IMR-90 (cell line): ENCODE measurements around the gene TEPSIN. TPM values are rescaled to one million over a fixed set of nuclear protein-coding genes. Genes with fewer than 3 reads are reported as not detected.
A peak's percentile ranks its signal among the peaks of the same experiment; 100 is the strongest.

Experiments used
- ATAC-seq: fragments of 200-7000 bp; cut with Tn5 transposase; 2 replicates; pipeline ENCODE4 v1.9.1; 2020; ENCODE audit warnings: low read depth, mild to moderate bottlenecking, moderate library complexity
- BruUV-seq: library from RNA; stranded (reverse); fragments of 400-500 nt; replicated peaks from 2 replicates; lab custom pipeline; 2021; lab: Mats Ljungman, UMichigan
- CTCF ChIA-PET: fragments of 300-600 bp; formaldehyde crosslinking; extraction: SDS; loops from one replicate; lab custom pipeline; 2021; ENCODE audit warnings: antibody characterized with exemption; lab: Yijun Ruan, JAX
- POLR2A ChIA-PET: fragments of 300-600 bp; sonication (Branson Sonifier 250); formaldehyde crosslinking; loops from one replicate; lab custom pipeline; 2022; ENCODE audit warnings: antibody characterized with exemption; ENCODE audit not compliant: unreplicated experiment; lab: Charles Lee
- DNase-seq: peaks from one replicate; pipeline ENCODE4 v3.0.0; 2013
- H2AFZ ChIP-seq: replicated peaks from 2 replicates; pipeline ENCODE3; 2013; ENCODE audit warnings: low read length, mild to moderate bottlenecking; ENCODE audit not compliant: poor library complexity
- H2AK5ac ChIP-seq: 2 replicates; pipeline ENCODE4 v1.6.1; 2013; ENCODE audit warnings: low read depth, low read length, inconsistent platforms
- H2AK9ac ChIP-seq: replicated peaks from 2 replicates; pipeline ENCODE3; 2013; ENCODE audit warnings: mild to moderate bottlenecking, low read depth, low read length, moderate library complexity; ENCODE audit not compliant: poor library complexity
- H2BK120ac ChIP-seq: 2 replicates; pipeline ENCODE4 v1.6.1; 2013; ENCODE audit warnings: low read depth, low read length, inconsistent platforms
- H2BK15ac ChIP-seq: 3 replicates; pipeline ENCODE4 v1.6.1; 2013; ENCODE audit warnings: low read depth, low read length, inconsistent platforms
- H2BK20ac ChIP-seq: 2 replicates; pipeline ENCODE4 v1.6.1; 2013; ENCODE audit warnings: low read depth, mild to moderate bottlenecking, inconsistent platforms, low read length, moderate library complexity
- H2BK5ac ChIP-seq: 2 replicates; pipeline ENCODE4 v1.6.1; 2013; ENCODE audit warnings: mild to moderate bottlenecking, low read depth, low read length, inconsistent platforms; ENCODE audit not compliant: poor library complexity, severe bottlenecking
- H3K14ac ChIP-seq: replicated peaks from 2 replicates; pipeline ENCODE4 v1.6.1; 2013; ENCODE audit warnings: low read depth, low read length, inconsistent platforms
- H3K18ac ChIP-seq: 2 replicates; pipeline ENCODE4 v1.6.1; 2013; ENCODE audit warnings: low read depth, low read length, control low read depth
- H3K23ac ChIP-seq: 2 replicates; pipeline ENCODE4 v1.6.1; 2013; ENCODE audit warnings: low read depth, low read length, inconsistent platforms
- H3K27ac ChIP-seq: 2 replicates; pipeline ENCODE4 v1.5.1; 2013; ENCODE audit warnings: mild to moderate bottlenecking, control low read depth, low read length; ENCODE audit not compliant: insufficient read depth
- H3K27me3 ChIP-seq: 2 replicates; pipeline ENCODE4 v1.6.1; 2013; ENCODE audit warnings: low read length; ENCODE audit not compliant: control insufficient read depth, insufficient read depth
- H3K36me3 ChIP-seq: 2 replicates; pipeline ENCODE4 v1.6.1; 2013; ENCODE audit warnings: low read length, mixed read lengths; ENCODE audit not compliant: control insufficient read depth, insufficient read depth
- H3K4ac ChIP-seq: 2 replicates; pipeline ENCODE4 v1.6.1; 2013; ENCODE audit warnings: low read depth, low read length, inconsistent platforms
- H3K4me1 ChIP-seq: 2 replicates; pipeline ENCODE4 v1.6.1; 2013; ENCODE audit warnings: low read length, mixed read lengths; ENCODE audit not compliant: control insufficient read depth, insufficient read depth
- H3K4me2 ChIP-seq: 2 replicates; pipeline ENCODE4 v1.6.1; 2013; ENCODE audit warnings: low read depth, mild to moderate bottlenecking, control low read depth, low read length, moderate library complexity
- H3K4me3 ChIP-seq: 2 replicates; pipeline ENCODE4 v1.5.1; 2013; ENCODE audit warnings: low read depth, mild to moderate bottlenecking, control low read depth, low read length, moderate library complexity; ENCODE audit not compliant: insufficient read depth
- H3K56ac ChIP-seq: 2 replicates; pipeline ENCODE4 v1.6.1; 2013; ENCODE audit warnings: low read length, inconsistent platforms; ENCODE audit not compliant: insufficient read depth; ENCODE audit errors: extremely low read depth
- H3K79me1 ChIP-seq, 2 experiments: 2 replicates each; pipeline ENCODE4 v1.6.1; 2013; ENCODE audit warnings: low read length in 2 of 2, inconsistent platforms in 1 of 2, low read depth in 1 of 2
- H3K9ac ChIP-seq: 2 replicates; pipeline ENCODE4 v1.6.1; 2013; ENCODE audit warnings: low read depth, low read length, control low read depth
- H3K9me1 ChIP-seq: 2 replicates; pipeline ENCODE4 v1.6.1; 2013; ENCODE audit warnings: low read length, inconsistent platforms; ENCODE audit not compliant: insufficient read depth
- H3K9me3 ChIP-seq: 2 replicates; pipeline ENCODE4 v1.6.1; 2013; ENCODE audit warnings: low read length; ENCODE audit not compliant: control insufficient read depth, insufficient read depth
- H4K20me1 ChIP-seq: 2 replicates; pipeline ENCODE4 v1.6.1; 2013; ENCODE audit warnings: low read length, inconsistent platforms; ENCODE audit not compliant: insufficient read depth
- H4K5ac ChIP-seq: 2 replicates; pipeline ENCODE4 v1.6.1; 2013; ENCODE audit warnings: mild to moderate bottlenecking, low read depth, low read length, control low read depth
- H4K8ac ChIP-seq, 2 experiments: 2 replicates each; pipeline ENCODE4 v1.6.1; 2013; ENCODE audit warnings: low read depth in 2 of 2, low read length in 2 of 2, control low read depth in 1 of 2, inconsistent platforms in 1 of 2
- H4K91ac ChIP-seq: 2 replicates; pipeline ENCODE4 v1.6.1; 2013; ENCODE audit warnings: low read depth, low read length, inconsistent platforms; ENCODE audit not compliant: insufficient read depth
- CEBPB ChIP-seq: IDR thresholded peaks from 2 replicates; pipeline ENCODE4 v1.6.1; 2012; ENCODE audit warnings: low read depth, low read length, improper control_type of control experiment
- MXI1 ChIP-seq: IDR thresholded peaks from 2 replicates; pipeline ENCODE4 v1.6.1; 2012; ENCODE audit warnings: low read depth, mild to moderate bottlenecking, low read length, moderate library complexity, borderline replicate concordance
- SMC3 ChIP-seq: fragments of 150-350 bp; IDR thresholded peaks from 2 replicates; pipeline ENCODE4 v1.6.1; 2016; ENCODE audit warnings: low read depth, mild to moderate bottlenecking, antibody characterized with exemption, low read length, moderate library complexity
- WGBS, 2 experiments: methylation state at CpG; one replicate each; pipeline versions ENCODE4 v1.1.5 to v1.1.7; 2013; ENCODE audit warnings: missing lambda C conversion rate in 2 of 2; ENCODE audit not compliant: insufficient read length in 1 of 2; ENCODE audit errors: extremely low coverage in 2 of 2; 5-methylcytosine and 5-hydroxymethylcytosine counted together
- dilution Hi-C: fragments of 300-500 bp; cut with HindIII; formaldehyde crosslinking; loops from one replicate; pipeline ENCODE4 v1.14.3; 2018; ENCODE audit warnings: low sequenced_read_pairs; ENCODE audit not compliant: unreplicated experiment
- in situ Hi-C: fragments of 300-500 bp; cut with MboI; formaldehyde crosslinking; loops from 3 replicates; pipeline ENCODE4 v1.14.3; 2019; ENCODE audit warnings: low sequenced_read_pairs, inconsistent platforms, mixed read lengths
- intact Hi-C: fragments of 100-400 bp; cut with micrococcal nuclease; formaldehyde crosslinking; loops from 2 replicates; pipeline ENCODE4 v1.10.0; 2022
- polyA plus RNA-seq, 3 experiments: library from polyadenylated mRNA; depleted of rRNA; stranded (reverse); fragments of >200 nt; gene quantifications; 2 replicates each; pipeline ENCODE4 v1.2.3, GENCODE V29; 2012; ENCODE audit warnings: low replicate concordance in 1 of 3
- total RNA-seq: library from RNA; depleted of rRNA; stranded (reverse); fragments of >200 nt; gene quantifications from 2 replicates; pipeline ENCODE4 v1.2.3, GENCODE V29; 2012

TEPSIN gene
- total and polyA plus RNA-seq, 2 of the 4 experiments (the other 2 are of a cell fraction): 3.2 to 28.1 TPM

DNA sequence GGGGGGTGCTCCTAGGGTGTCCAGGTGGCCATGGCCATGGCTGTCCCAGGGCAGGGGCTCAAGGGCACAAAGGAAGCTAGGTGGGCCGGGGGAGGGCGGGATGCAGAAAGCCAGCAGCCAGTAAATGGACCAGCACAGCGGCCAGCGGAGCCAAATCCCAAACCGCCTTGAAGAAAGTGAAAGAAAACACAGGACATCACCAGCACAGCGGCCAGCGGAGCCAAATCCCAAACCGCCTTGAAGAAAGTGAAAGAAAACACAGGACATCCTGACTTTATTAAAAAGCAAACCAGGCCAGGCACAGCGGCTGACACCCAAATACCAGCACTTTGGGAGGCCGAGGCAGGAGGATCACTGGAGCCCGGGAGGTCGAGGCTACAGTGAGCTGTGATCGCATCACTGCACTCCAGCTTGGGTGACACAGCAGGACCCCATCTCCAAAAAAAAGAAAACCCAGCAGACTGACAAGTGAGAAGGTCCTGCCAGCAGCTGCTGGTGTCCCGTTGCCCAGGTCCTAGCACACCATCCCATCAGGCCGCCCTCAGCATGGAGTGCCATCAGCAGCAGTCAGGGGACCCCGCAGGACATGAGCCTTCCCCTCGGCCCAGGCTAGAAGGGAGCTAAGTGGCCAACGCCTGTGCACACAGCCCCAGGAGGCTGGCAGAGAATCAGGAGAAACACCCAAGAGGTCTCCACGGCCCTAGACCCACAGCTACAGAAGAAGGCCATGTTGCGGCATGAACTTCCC is 39.3 kb upstream of the TEPSIN start (continued):
- no peak for TF ChIP-seq CEBPB

GRCh38 chr17:81277421-81277820 is 38.6 kb upstream of the TEPSIN start:
- Histone ChIP-seq H3K4me3 (peak overlapping the region; percentile 14; the same call in 1 of the 2 replicates), H3K4me2 (peak overlapping the region; percentile 63)

More at GRCh38 chr17:81277421-81277820, 38.6 kb upstream of the TEPSIN start:
- no peak overlapping the region for H2BK20ac ChIP-seq
- no peaks in the 10 kb centered on the region for H3K27me3 ChIP-seq
- peaks cover 22% of the 10 kb centered on the region for H4K20me1 ChIP-seq
- no peak overlapping the region for H3K9ac ChIP-seq
- peaks cover 7 to 41% of the 10 kb centered on the region in 2 experiments for H3K79me1 ChIP-seq
- H4K91ac ChIP-seq: no peak overlapping the region
- H3K9me1 ChIP-seq: no peaks in the 10 kb centered on the region
- POLR2A ChIA-PET: no interaction called here
- H2BK5ac ChIP-seq: no peak overlapping the region
- no peak overlapping the region for H3K23ac ChIP-seq
- no TSS peak for BruUV-seq
- in situ Hi-C loops (no loop called here), dilution Hi-C loops (no loop called here), intact Hi-C loops (no loop called here)
- TF ChIP-seq MXI1 (peak; percentile 76; the same call in 1 of the 2 replicates), SMC3 (no peak)
- H2BK15ac ChIP-seq: no peak overlapping the region
- peak overlapping the region; percentile 2 for H2AK9ac ChIP-seq
- H3K27ac ChIP-seq: peak overlapping the region; percentile 40; the same call in 1 of the 2 replicates
- CTCF ChIA-PET: no interaction called here
- H4K5ac ChIP-seq: no peak overlapping the region
- DNase-seq: peak; percentile 68
- WGBS, 2 experiments: 7% methylated on average over 18 of the region's 18 CpGs; no CpG with 5 or more reads in 1 of the 2 experiments
- H4K8ac ChIP-seq: no peak overlapping the region
- no peak overlapping the region for H3K14ac ChIP-seq
- no peak overlapping the region; the same call in 1 of the 2 replicates for H2AK5ac ChIP-seq
- H3K9me3 ChIP-seq: no peaks in the 10 kb centered on the region
- peak overlapping the region; percentile 72 for H2AFZ ChIP-seq
- no peak overlapping the region for H3K56ac ChIP-seq
- no peak overlapping the region for H3K18ac ChIP-seq
- peaks cover 59% of the 10 kb centered on the region for H3K36me3 ChIP-seq
- ATAC-seq: peak; percentile 97
- no peak overlapping the region; the same call in 1 of the 2 replicates for H3K4ac ChIP-seq
- H3K4me1 ChIP-seq: peaks cover 11% of the 10 kb centered on the region
- no peak overlapping the region for H2BK120ac ChIP-seq
